ENCODE data around the gene MYH10. TPM values are rescaled to one million over a fixed set of nuclear protein-coding genes. Genes with fewer than 3 reads are reported as not detected.

MYH10 gene
- polyA plus RNA-seq, 1 donor from 2014 or later = 61.1 TPM

- Histone ChIP-seq H4K20me1 (ENCODE audit: insufficient read depth) (no peaks in the 10 kb centered on the region), H3K9me3 (ENCODE audit: low read length) (no peaks in the 10 kb centered on the region), H3K27me3 (ENCODE audit: insufficient read depth, low read depth, low read length) (no peaks in the 10 kb centered on the region), H3K36me3 (ENCODE audit: insufficient read depth, low read length) (no peaks in the 10 kb centered on the region), H3K4me3 (ENCODE audit: low read length) (no peak overlapping the region), H3K9ac (ENCODE audit: low read length) (no peak overlapping the region), H3K27ac (ENCODE audit: low read length) (no peak overlapping the region), H3K79me2 (replicated peaks; ENCODE audit: insufficient read depth, low read length) (no peaks in the 10 kb centered on the region), H2AFZ (ENCODE audit: low read depth, low read length) (no peak overlapping the region), H3K4me2 (ENCODE audit: low read length) (no peak overlapping the region), H3F3A (ENCODE audit: insufficient read depth, low read length, poor library complexity, severe bottlenecking) (no peaks in the 10 kb centered on the region), H3K9me2 (ENCODE audit: insufficient read depth, low read length) (no peaks in the 10 kb centered on the region)
- TF ChIP-seq EP300 (conservative IDR thresholded peaks at IDR 0.05; ENCODE audit: poor library complexity, severe bottlenecking) (no peak), SMC3 (conservative IDR thresholded peaks at IDR 0.05; ENCODE audit: poor library complexity) (no peak), MXI1 (conservative IDR thresholded peaks at IDR 0.05; ENCODE audit: poor library complexity, severe bottlenecking) (no peak), TAF1 (IDR thresholded peaks at IDR 0.05; ENCODE audit: low read depth) (no peak)
These were observed 18.9 kb upstream of the MYH10 start for GRCh38 chr17:8649157-8650118.

- H3K9ac ChIP-seq (ENCODE audit: low read length) = no peak overlapping the region
- H3K9me2 ChIP-seq (ENCODE audit: insufficient read depth, low read length) = no peaks in the 10 kb centered on the region
- H3K27ac ChIP-seq (ENCODE audit: low read length) = no peak overlapping the region
- H3F3A ChIP-seq (ENCODE audit: insufficient read depth, low read length, poor library complexity, severe bottlenecking) = no peaks in the 10 kb centered on the region
- no peaks in the 10 kb centered on the region for H4K20me1 ChIP-seq (ENCODE audit: insufficient read depth)
- no peak overlapping the region for H3K4me3 ChIP-seq (ENCODE audit: low read length)
- H3K27me3 ChIP-seq (ENCODE audit: insufficient read depth, low read depth, low read length) = no peaks in the 10 kb centered on the region
- H3K4me2 ChIP-seq (ENCODE audit: low read length) = no peak overlapping the region
- TF ChIP-seq RAD21 (conservative IDR thresholded peaks at IDR 0.05) (no peak), EP300 (conservative IDR thresholded peaks at IDR 0.05; ENCODE audit: poor library complexity, severe bottlenecking) (no peak), REST (IDR thresholded peaks at IDR 0.05; ENCODE audit: borderline replicate concordance) (no peak), EZH2 (IDR thresholded peaks at IDR 0.05; ENCODE audit: borderline replicate concordance, insufficient read depth, low read length, poor library complexity, severe bottlenecking) (no peak), MXI1 (conservative IDR thresholded peaks at IDR 0.05; ENCODE audit: poor library complexity, severe bottlenecking) (no peak), POLR2AphosphoS5 (IDR thresholded peaks at IDR 0.05) (no peak), CTCF (IDR thresholded peaks at IDR 0.05; ENCODE audit: poor library complexity, severe bottlenecking) (no peak), SMC3 (conservative IDR thresholded peaks at IDR 0.05; ENCODE audit: poor library complexity) (no peak), TAF1 (IDR thresholded peaks at IDR 0.05; ENCODE audit: low read depth) (no peak)
- H3K79me2 ChIP-seq (replicated peaks; ENCODE audit: insufficient read depth, low read length) = no peaks in the 10 kb centered on the region
- no peak overlapping the region for H2AFZ ChIP-seq (ENCODE audit: low read depth, low read length)
- no peaks in the 10 kb centered on the region for H3K9me3 ChIP-seq (ENCODE audit: low read length)
- H3K36me3 ChIP-seq (ENCODE audit: insufficient read depth, low read length) = no peaks in the 10 kb centered on the region
These were observed 17.4 kb upstream of the MYH10 start for GRCh38 chr17:8647956-8648355.

All from neural cell (in vitro differentiated cells).